Activated CD4-positive, alpha-beta T cell treated with anti-CD3 and anti-CD28 coated beads for 36 hours (primary cell): Measurements from ENCODE around the gene ALS2. TPM values are rescaled to one million over a fixed set of nuclear protein-coding genes. Genes with fewer than 3 reads are reported as not detected.
"Not testable (repeated sequence)": the region's sequence is repeated elsewhere in the genome, so short reads cannot be mapped to it uniquely, and the experiment has no call there.

ENCODE experiments used
- ATAC-seq: fragments of 200-7000 bp; cut with Tn5 transposase; one replicate; pipeline ENCODE4 v1.10.0; 2021; ENCODE audit warnings: mild to moderate bottlenecking, moderate library complexity
- CTCF ChIA-PET: fragments of 350-600 bp; sonication (Branson Sonifier 250); formaldehyde crosslinking; loops from one replicate; lab custom pipeline; 2021; ENCODE audit warnings: antibody characterized with exemption; lab: Charles Lee
- POLR2A ChIA-PET: fragments of 350-600 bp; sonication (Branson Sonifier 250); formaldehyde crosslinking; loops from one replicate; lab custom pipeline; 2021; ENCODE audit warnings: antibody characterized with exemption, inconsistent platforms; lab: Charles Lee
- DNase-seq: peaks from one replicate; pipeline ENCODE4 v3.0.0-alpha.2; 2020
- H3K27ac Mint-ChIP-seq: one replicate; pipeline ENCODE4 v1.8.0; 2021; ENCODE audit warnings: mixed read lengths
- H3K27me3 Mint-ChIP-seq: one replicate; pipeline ENCODE4 v1.8.0; 2021; ENCODE audit warnings: mixed read lengths
- H3K36me3 Mint-ChIP-seq: one replicate; pipeline ENCODE4 v1.8.0; 2021; ENCODE audit warnings: low read depth, mixed read lengths
- H3K4me1 Mint-ChIP-seq: one replicate; pipeline ENCODE4 v1.8.0; 2021; ENCODE audit warnings: mixed read lengths
- H3K4me3 Mint-ChIP-seq: one replicate; pipeline ENCODE4 v1.8.0; 2021; ENCODE audit warnings: mild to moderate bottlenecking, moderate library complexity, mixed read lengths
- H3K9me3 Mint-ChIP-seq: one replicate; pipeline ENCODE4 v1.8.0; 2021; ENCODE audit warnings: low read depth, mixed read lengths
- intact Hi-C, 2 experiments: fragments of 100-400 bp; cut with DNase I in 1 of 2; cut with micrococcal nuclease in 1 of 2; formaldehyde crosslinking; loops; one replicate each; pipeline versions ENCODE4 v1.14.2 to v1.15.1; 2022 to 2024; cut with DNase I, micrococcal nuclease
- total RNA-seq, 2 experiments: library from RNA; stranded (reverse); gene quantifications; one replicate each; pipeline ENCODE4 v1.2.3, GENCODE V29; 2021

ALS2 gene
- total RNA-seq, 2 experiments from 2014 or later = 12.3 to 12.4 TPM

DNA sequence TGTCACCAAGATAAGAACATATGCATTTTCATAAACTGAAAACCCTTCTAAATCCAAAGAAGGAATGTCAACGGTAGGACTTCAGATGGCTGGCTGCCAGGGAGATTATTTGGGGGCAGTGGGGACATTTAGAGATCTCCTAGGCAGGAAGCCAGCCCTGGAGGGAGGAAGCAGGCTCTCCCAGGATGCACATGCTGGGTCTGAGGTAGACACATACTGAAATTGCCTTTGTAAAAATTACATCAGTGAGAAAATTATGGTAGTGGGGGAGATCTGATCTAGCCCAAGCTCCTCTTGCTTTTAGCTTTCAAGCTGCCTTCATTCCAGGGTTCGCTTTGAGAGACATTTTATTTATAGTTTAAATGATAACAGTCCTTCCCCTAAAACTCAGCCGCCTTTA lies 106.4 kb downstream of the ALS2 start:
- Mint-ChIP-seq H3K27me3 (no peaks in the 10 kb centered on the region), H3K4me1 (no peaks in the 10 kb centered on the region), H3K9me3 (no peaks in the 10 kb centered on the region), H3K27ac (no peak overlapping the region), H3K36me3 (no peaks in the 10 kb centered on the region), H3K4me3 (no peak overlapping the region)
- CTCF ChIA-PET = no interaction called here
- no peak for ATAC-seq
- no peak for DNase-seq
- intact Hi-C loops = no loop called here
- POLR2A ChIA-PET = no interaction called here

DNA sequence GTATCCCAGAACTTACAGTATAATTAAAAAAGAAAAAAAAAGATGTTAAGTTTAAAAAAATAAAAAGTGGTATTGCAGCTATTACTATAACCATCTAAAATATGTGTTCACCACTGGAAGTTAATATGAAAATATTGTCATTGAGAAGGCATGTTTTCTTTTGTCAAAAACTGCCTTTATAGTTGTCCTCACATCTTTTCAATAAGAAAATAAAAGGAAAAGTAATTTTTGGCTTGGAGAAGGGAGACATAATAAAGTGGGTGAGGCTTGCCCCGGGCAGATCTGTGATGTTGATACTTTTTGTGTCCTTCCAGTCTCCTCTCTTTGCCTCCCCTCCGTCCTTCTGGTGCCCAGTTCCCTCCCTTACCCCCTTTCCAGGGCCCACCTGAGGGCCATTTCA lies 107.2 kb downstream of the ALS2 start:
- Mint-ChIP-seq H3K36me3 (no peaks in the 10 kb centered on the region), H3K27me3 (no peaks in the 10 kb centered on the region), H3K9me3 (no peaks in the 10 kb centered on the region), H3K27ac (no peak overlapping the region), H3K4me1 (no peaks in the 10 kb centered on the region), H3K4me3 (no peak overlapping the region)
- ATAC-seq (no peak), DNase-seq (no peak)
- CTCF ChIA-PET = no interaction called here
- POLR2A ChIA-PET = no interaction called here
- intact Hi-C loops = no loop called here

DNA sequence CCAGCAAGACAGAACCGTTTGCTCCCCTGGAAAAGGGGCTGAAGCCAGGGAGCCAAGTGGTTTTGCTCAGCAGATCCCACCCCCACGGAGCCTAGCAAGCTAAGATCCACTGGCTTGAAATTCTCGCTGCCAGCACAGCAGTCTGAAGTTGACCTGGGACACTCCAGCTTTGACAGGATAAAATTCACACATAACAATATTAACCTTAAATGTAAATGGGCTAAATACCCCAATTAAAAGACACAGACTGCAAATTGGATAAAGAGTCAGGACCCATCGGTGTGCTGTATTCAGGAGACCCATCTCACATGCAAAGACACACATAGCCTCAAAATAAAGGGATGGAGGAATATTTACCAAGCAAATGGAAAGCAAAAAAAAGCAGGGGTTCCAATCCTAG lies 109.5 kb downstream of the ALS2 start:
- H3K36me3 Mint-ChIP-seq, intact Hi-C loops, POLR2A ChIA-PET, H3K4me3 Mint-ChIP-seq, H3K4me1 Mint-ChIP-seq, H3K9me3 Mint-ChIP-seq, DNase-seq, CTCF ChIA-PET, H3K27ac Mint-ChIP-seq, H3K27me3 Mint-ChIP-seq, ATAC-seq: not testable (repeated sequence)

DNA sequence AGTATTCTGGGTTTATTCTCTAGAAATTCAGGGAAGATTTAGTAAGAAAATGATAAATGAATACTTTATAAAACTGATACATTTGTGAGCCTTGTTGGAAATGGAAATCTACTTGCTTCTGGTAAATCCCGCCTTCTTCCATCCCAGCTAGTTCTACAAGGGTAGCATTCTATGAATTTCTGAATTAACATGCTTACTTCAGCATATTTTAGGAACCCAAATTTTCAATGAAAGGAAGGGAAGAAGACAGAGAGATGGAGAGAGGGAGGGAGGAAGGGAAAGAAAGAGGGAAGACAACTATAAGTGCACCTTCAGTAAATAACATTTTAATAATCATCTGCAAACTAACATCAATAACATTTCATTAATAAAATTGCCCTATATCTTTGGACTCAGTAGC lies 110.9 kb downstream of the ALS2 start:
- no peak for ATAC-seq

DNA sequence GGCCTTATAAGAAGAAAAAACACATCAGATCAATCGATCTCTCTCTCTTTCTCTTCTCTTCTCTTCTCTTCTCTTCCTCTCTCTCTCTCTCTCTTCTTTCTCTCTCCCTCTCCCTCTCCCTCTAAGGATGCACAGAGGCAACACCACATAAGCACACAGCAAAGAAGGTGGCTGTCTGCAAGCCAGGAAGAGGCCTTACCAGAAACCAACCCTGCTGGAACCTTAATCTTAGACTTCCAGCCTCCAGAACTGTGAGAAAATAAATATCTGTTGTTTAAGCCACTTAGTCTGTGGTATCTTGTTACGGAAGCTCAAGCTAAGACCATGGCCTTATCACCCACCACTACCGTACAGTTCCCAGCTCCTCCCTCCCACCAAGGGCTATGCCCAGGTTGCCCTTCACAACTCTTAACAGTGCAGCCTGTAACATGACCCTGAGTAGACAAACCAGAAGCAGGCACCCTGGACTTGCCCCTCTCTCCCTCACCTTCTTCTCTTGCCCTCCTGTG lies 112.3 kb downstream of the ALS2 start:
- no peaks in the 10 kb centered on the region for H3K27me3 Mint-ChIP-seq

More for the DNA sequence above, 110.9 kb downstream of the ALS2 start:
- no peak for DNase-seq
- POLR2A ChIA-PET = no interaction called here
- H3K27me3 Mint-ChIP-seq = no peaks in the 10 kb centered on the region
- H3K27ac Mint-ChIP-seq = no peak overlapping the region
- intact Hi-C loops = no loop called here
- no peaks in the 10 kb centered on the region for H3K36me3 Mint-ChIP-seq
- CTCF ChIA-PET = no interaction called here
- no peaks in the 10 kb centered on the region for H3K9me3 Mint-ChIP-seq
- no peaks in the 10 kb centered on the region for H3K4me1 Mint-ChIP-seq
- no peak overlapping the region for H3K4me3 Mint-ChIP-seq

DNA sequence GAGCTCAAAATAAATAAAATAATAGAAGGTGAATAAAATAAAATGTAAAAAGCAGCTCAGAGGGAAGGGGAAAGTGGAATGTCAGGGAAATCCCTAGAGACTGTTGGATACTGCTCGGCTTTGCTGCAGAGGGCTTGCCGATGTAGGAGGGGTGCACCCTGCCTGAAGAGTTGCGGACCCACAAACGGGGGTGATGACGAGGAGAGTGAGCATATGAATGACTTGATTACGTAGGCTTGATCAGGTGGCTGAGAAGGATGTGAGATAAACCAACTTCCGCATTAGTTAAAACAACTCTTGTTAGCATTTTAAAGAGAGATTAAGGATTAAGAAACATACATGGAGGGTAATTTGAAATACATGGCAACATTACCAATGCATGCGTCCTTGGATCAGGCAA lies 116.4 kb downstream of the ALS2 start:
- POLR2A ChIA-PET = no interaction called here
- H3K36me3 Mint-ChIP-seq = no peaks in the 10 kb centered on the region
- H3K27ac Mint-ChIP-seq = no peak overlapping the region
- no peak for DNase-seq
- H3K4me1 Mint-ChIP-seq = no peaks in the 10 kb centered on the region
- no peak overlapping the region for H3K4me3 Mint-ChIP-seq
- no peaks in the 10 kb centered on the region for H3K9me3 Mint-ChIP-seq
- no peaks in the 10 kb centered on the region for H3K27me3 Mint-ChIP-seq
- ATAC-seq = no peak
- intact Hi-C loops = no loop called here
- CTCF ChIA-PET = no interaction called here

More for the DNA sequence above, 112.3 kb downstream of the ALS2 start:
- ChIA-PET CTCF (no interaction called here), POLR2A (no interaction called here)
- Mint-ChIP-seq H3K27ac (no peak overlapping the region), H3K36me3 (no peaks in the 10 kb centered on the region), H3K4me3 (no peak overlapping the region), H3K4me1 (no peaks in the 10 kb centered on the region), H3K9me3 (no peaks in the 10 kb centered on the region)
- DNase-seq = no peak
- intact Hi-C loops = no loop called here
- no peak for ATAC-seq

DNA sequence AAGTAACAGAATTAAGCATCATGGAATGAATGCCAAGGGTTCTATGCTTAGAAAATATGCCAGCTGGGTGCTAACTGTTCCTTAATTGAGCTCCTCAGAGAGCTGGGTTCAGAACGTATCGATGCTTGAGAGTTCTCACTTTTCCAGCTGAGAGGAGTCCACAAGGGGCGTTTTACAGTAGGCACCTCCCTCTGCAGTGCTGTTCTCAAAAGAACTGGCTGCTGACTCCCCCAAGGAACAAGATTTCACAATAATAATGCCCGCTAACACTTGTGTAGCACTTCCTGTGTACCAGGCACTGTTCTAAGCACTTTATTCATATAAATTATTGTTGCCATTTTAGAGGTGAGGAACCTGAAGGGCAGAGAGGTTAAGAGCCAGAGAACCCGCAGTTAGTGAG lies 119.4 kb downstream of the ALS2 start:
- Mint-ChIP-seq H3K36me3 (no peaks in the 10 kb centered on the region), H3K27me3 (no peaks in the 10 kb centered on the region), H3K4me3 (no peak overlapping the region), H3K4me1 (no peaks in the 10 kb centered on the region), H3K9me3 (no peaks in the 10 kb centered on the region), H3K27ac (no peak overlapping the region)
- ATAC-seq = no peak
- ChIA-PET CTCF (interaction anchor here (1.0 kb wide), 1 partner anchor 21 kb away, joined by 3 read pairs; no protein-coding TSS in a partner anchor), POLR2A (no interaction called here)
- no peak for DNase-seq
- intact Hi-C loops = no loop called here

DNA sequence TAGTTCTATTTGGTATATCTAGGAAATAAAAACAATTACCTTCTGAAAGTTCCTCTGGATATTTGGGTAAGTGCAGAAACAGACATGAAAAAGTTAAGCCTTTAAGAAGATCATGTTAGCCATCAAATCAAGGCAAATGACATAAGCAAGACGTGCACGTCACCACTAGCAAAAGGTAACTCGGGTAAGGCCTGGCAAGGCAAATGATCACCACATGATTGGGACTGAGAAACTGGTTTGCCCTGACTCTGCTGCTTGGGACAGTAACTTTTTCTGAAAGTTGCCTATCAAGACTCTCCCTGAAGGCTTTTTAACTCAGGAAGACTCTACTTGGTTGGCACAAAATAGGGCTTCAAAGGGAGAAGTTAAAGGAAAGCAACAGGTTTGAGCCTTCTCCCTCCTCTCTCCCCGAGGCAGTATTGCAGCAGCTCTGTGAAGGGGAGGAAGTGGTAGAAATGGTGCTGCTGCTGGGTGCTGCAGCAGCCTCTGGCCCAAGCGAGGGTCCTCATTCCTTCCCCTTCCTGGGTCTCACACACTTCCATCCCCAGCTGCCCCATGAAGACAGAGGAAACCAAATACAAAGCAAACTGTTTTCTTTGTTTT lies 120.3 kb downstream of the ALS2 start:
- CTCF ChIA-PET = no interaction called here
- no peak for ATAC-seq
- no peaks in the 10 kb centered on the region for H3K36me3 Mint-ChIP-seq

DNA sequence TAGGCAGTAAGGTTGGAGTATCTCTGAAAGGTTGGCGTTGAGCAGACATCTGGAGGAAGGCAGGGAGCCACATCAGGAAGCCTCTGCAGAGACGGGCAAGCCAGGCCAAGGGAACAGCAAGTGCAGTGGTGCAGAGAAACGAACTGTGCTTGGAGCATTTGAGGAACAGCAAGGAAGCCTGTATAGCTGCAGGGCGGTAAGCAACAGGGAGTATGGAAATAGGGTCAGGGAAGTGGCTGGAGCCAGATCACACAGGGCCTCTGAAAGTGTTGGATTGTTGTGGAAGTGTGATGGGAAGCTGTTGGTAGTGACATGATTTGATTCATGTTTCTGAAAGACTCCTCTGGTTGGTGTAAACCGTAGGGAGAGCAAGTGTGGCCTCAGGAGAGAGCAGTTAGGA lies 124.0 kb downstream of the ALS2 start:
- DNase-seq (no peak), ATAC-seq (no peak)
- no peaks in the 10 kb centered on the region for H3K36me3 Mint-ChIP-seq
- H3K4me1 Mint-ChIP-seq = peaks cover 3% of the 10 kb centered on the region
- intact Hi-C loops = no loop called here
- H3K4me3 Mint-ChIP-seq = no peak overlapping the region
- no peaks in the 10 kb centered on the region for H3K9me3 Mint-ChIP-seq
- H3K27ac Mint-ChIP-seq = no peak overlapping the region
- CTCF ChIA-PET = interaction anchor here (0.7 kb wide), 1 partner anchor 201 kb away, joined by 3 read pairs; no protein-coding TSS in a partner anchor
- POLR2A ChIA-PET = no interaction called here
- peaks cover 5% of the 10 kb centered on the region for H3K27me3 Mint-ChIP-seq

More for the DNA sequence above, 120.3 kb downstream of the ALS2 start:
- no peak for DNase-seq
- no peak overlapping the region for H3K27ac Mint-ChIP-seq
- POLR2A ChIA-PET = no interaction called here
- H3K9me3 Mint-ChIP-seq = no peaks in the 10 kb centered on the region
- H3K27me3 Mint-ChIP-seq = no peaks in the 10 kb centered on the region
- no peaks in the 10 kb centered on the region for H3K4me1 Mint-ChIP-seq
- no peak overlapping the region for H3K4me3 Mint-ChIP-seq
- intact Hi-C loops = no loop called here

DNA sequence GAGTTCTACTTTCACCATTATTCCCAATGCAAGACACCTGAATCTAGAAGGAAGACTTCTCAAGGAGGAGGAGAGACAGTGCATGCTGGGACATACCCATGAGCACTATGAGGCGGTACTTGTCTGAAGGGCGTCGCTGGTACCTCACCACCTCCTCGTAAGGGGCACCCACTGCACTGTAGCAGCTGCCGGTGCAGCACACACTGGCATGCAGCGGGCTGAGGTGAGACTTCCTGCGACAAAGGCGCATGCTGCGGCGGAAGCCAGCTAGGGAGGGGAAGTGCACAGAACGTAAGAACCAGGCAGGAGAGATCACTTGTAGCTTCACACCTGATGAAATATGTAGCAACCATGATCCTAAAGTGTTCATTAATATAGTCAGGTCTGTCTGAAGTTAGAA lies 124.6 kb downstream of the ALS2 start:
- Mint-ChIP-seq H3K36me3 (no peaks in the 10 kb centered on the region), H3K4me3 (no peak overlapping the region), H3K27ac (no peak overlapping the region), H3K4me1 (peaks cover 3% of the 10 kb centered on the region), H3K27me3 (peaks cover 5% of the 10 kb centered on the region), H3K9me3 (no peaks in the 10 kb centered on the region)
- CTCF ChIA-PET = no interaction called here
- POLR2A ChIA-PET = no interaction called here
- intact Hi-C loops = no loop called here
- DNase-seq (no peak), ATAC-seq (no peak)

DNA sequence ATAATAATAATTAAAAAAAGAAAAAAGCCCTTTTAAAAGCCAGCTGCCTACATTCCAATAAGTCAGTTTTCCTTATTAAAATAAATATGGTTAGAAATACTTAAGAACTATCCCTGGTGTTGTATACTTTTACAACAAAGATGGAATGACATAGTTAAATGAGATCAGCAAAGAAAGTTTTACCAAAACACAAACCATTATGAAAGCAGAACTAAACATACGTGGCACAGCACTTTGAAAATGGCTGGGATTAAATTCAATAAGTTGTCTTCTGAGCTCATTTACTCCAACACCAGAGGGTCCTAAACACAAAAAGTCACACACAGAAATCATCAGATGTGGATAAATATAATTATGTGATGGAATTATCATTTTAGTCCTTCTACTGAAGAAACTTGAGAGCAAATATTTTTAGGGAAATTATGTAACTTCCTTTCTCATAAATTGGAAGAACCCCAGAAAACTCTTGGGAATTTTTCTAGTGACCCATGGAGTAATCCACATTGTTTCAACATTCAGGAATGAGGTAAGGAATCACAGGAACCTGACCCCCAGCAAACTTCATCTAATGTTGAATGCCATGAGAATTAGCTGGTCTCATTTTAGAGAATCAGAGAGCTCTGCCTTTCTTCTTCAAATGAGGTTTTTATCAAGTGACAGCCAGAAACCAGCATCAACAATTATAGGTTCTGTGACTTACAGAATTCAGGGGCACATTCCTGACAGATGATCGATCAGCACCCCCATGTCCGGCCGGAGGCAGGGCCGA lies 125.9 kb downstream of the ALS2 start:
- ChIA-PET CTCF (no interaction called here), POLR2A (no interaction called here)
- Mint-ChIP-seq H3K4me1 (peaks cover 3% of the 10 kb centered on the region), H3K9me3 (no peaks in the 10 kb centered on the region), H3K4me3 (no peak overlapping the region), H3K27ac (no peak overlapping the region), H3K36me3 (no peaks in the 10 kb centered on the region), H3K27me3 (peaks cover 5% of the 10 kb centered on the region)
- no peak for DNase-seq
- intact Hi-C loops = no loop called here
- no peak for ATAC-seq

DNA sequence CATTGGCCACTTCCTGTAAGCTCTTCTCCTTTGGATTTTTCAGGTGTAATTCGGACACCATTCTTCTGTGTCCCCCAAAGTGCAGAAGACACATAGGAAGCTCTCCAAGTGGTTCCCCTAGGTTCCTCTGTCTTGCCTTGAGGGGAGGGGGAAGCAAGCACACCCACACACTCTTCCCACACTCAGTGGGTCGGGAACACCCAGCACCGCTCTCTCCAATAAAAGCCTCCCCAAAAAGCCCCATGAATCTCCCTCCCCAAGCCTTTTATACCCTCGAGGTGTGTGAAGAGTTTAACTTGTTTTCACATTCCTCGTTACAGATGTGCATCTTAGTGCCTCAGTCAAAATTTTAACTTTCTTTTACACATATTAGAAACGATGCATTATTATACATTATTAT lies 127.5 kb downstream of the ALS2 start:
- Mint-ChIP-seq H3K27ac (no peak overlapping the region), H3K4me3 (no peak overlapping the region), H3K9me3 (no peaks in the 10 kb centered on the region), H3K4me1 (peaks cover 3% of the 10 kb centered on the region), H3K27me3 (peaks cover 8% of the 10 kb centered on the region), H3K36me3 (no peaks in the 10 kb centered on the region)
- POLR2A ChIA-PET = no interaction called here
- intact Hi-C loops = no loop called here
- CTCF ChIA-PET = interaction anchor here (0.8 kb wide), 1 partner anchor 9 kb away, joined by 3 read pairs; no protein-coding TSS in a partner anchor
- ATAC-seq = no peak
- DNase-seq = no peak
